GM23338 (cell line): ENCODE measurements around the gene OPN1LW. TPM values are rescaled to one million over a fixed set of nuclear protein-coding genes. Genes with fewer than 3 reads are reported as not detected.

Source experiments
- ATAC-seq: fragments of 200-7000 bp; cut with Tn5 transposase; 3 replicates; pipeline ENCODE4 v1.9.1; 2020
- DNase-seq: peaks from one replicate; pipeline ENCODE4 v3.0.0-alpha.2; 2015; ENCODE audit warnings: low spot score
- H2AFZ ChIP-seq: fragments of 200-600 bp; sonication (generic); 2 replicates; pipeline ENCODE4 v1.8.0; 2016; ENCODE audit warnings: antibody characterized with exemption, mild to moderate bottlenecking, moderate library complexity
- H3F3A ChIP-seq: fragments of 200-600 bp; sonication (generic); replicated peaks from 2 replicates; pipeline ENCODE4 v1.8.0; 2017; ENCODE audit warnings: antibody characterized with exemption, mixed run types, low read depth
- H3K27ac ChIP-seq: fragments of 200-600 bp; sonication (generic); 2 replicates; pipeline ENCODE4 v1.6.1; 2016; ENCODE audit warnings: low read depth
- H3K27me3 ChIP-seq: fragments of 200-600 bp; sonication (generic); 2 replicates; pipeline ENCODE4 v1.8.0; 2016; ENCODE audit warnings: mild to moderate bottlenecking, mixed run types, moderate library complexity; ENCODE audit not compliant: insufficient read depth
- H3K36me3 ChIP-seq: fragments of 200-600 bp; sonication (generic); 2 replicates; pipeline ENCODE4 v1.8.0; 2016; ENCODE audit warnings: mild to moderate bottlenecking; ENCODE audit not compliant: insufficient read depth
- H3K4me1 ChIP-seq: fragments of 200-600 bp; sonication (generic); 2 replicates; pipeline ENCODE4 v1.8.0; 2016; ENCODE audit warnings: mild to moderate bottlenecking, moderate library complexity; ENCODE audit not compliant: insufficient read depth
- H3K4me2 ChIP-seq: fragments of 200-600 bp; sonication (generic); 2 replicates; pipeline ENCODE4 v1.7.1; 2017; ENCODE audit warnings: mixed run types
- H3K4me3 ChIP-seq: fragments of 200-600 bp; sonication (generic); 2 replicates; pipeline ENCODE4 v1.6.1; 2016; ENCODE audit warnings: mixed run types
- H3K79me2 ChIP-seq: fragments of 200-600 bp; sonication (generic); replicated peaks from 2 replicates; pipeline ENCODE4 v1.8.0; 2017; ENCODE audit warnings: mild to moderate bottlenecking; ENCODE audit not compliant: insufficient read depth
- H3K9me2 ChIP-seq: fragments of 200-600 bp; sonication (generic); 2 replicates; pipeline ENCODE4 v1.8.0; 2017; ENCODE audit not compliant: insufficient read depth
- H4K20me1 ChIP-seq: fragments of 200-600 bp; sonication (generic); replicated peaks from 2 replicates; pipeline ENCODE4 v1.8.0; 2017; ENCODE audit warnings: mild to moderate bottlenecking; ENCODE audit not compliant: insufficient read depth
- H3K27ac Mint-ChIP-seq: 2 replicates; pipeline ENCODE4 v1.8.0; 2020; ENCODE audit warnings: inconsistent platforms, mild to moderate bottlenecking, moderate library complexity, mixed read lengths
- H3K27me3 Mint-ChIP-seq: 3 replicates; pipeline ENCODE4 v1.8.0; 2022; ENCODE audit warnings: low read depth, mild to moderate bottlenecking, moderate library complexity, mixed read lengths, inconsistent platforms; ENCODE audit not compliant: insufficient read depth, poor library complexity
- H3K36me3 Mint-ChIP-seq: 3 replicates; pipeline ENCODE4 v1.8.0; 2021; ENCODE audit warnings: low read depth, mild to moderate bottlenecking, inconsistent platforms, moderate library complexity, mixed read lengths
- H3K4me1 Mint-ChIP-seq: 3 replicates; pipeline ENCODE4 v1.8.0; 2020; ENCODE audit warnings: mild to moderate bottlenecking, inconsistent platforms, mixed read lengths
- H3K4me3 Mint-ChIP-seq: 3 replicates; pipeline ENCODE4 v1.8.0; 2021; ENCODE audit warnings: moderate library complexity, mild to moderate bottlenecking, inconsistent platforms, mixed read lengths
- H3K9me3 Mint-ChIP-seq: 3 replicates; pipeline ENCODE4 v1.8.0; 2020; ENCODE audit warnings: moderate library complexity, mild to moderate bottlenecking, inconsistent platforms, mixed read lengths
- CREB1 ChIP-seq: fragments of 250-450 bp; sonication (Bioruptor Pico); IDR thresholded peaks from 2 replicates; pipeline ENCODE4 v1.5.0; 2020; ENCODE audit warnings: low read depth, mild to moderate bottlenecking, moderate library complexity
- CTCF ChIP-seq, 2 experiments: fragments of 200-600 bp in 1 of 2; sonication (generic) in 1 of 2; conservative IDR thresholded peaks; 2 replicates each; pipeline versions ENCODE4 v1.5.1 to v1.6.1; 2016 to 2017; ENCODE audit warnings: antibody characterized with exemption in 2 of 2, low read depth in 2 of 2, mild to moderate bottlenecking in 2 of 2, moderate library complexity in 1 of 2
- EZH2 ChIP-seq: fragments of 200-600 bp; sonication (generic); IDR thresholded peaks from one replicate; pipeline ENCODE4 v1.8.0; 2017; ENCODE audit warnings: antibody characterized with exemption, mild to moderate bottlenecking, low read depth; ENCODE audit not compliant: unreplicated experiment
- JUNB ChIP-seq: IDR thresholded peaks from one replicate; pipeline ENCODE4 v1.6.1; 2016; ENCODE audit warnings: antibody characterized with exemption; ENCODE audit not compliant: unreplicated experiment
- NANOG ChIP-seq: IDR thresholded peaks from 2 replicates; pipeline ENCODE4 v1.6.1; 2016; ENCODE audit warnings: antibody characterized with exemption, borderline replicate concordance
- ZNF462 ChIP-seq: fragments of 250-450 bp; sonication (Bioruptor Pico); IDR thresholded peaks from 2 replicates; pipeline ENCODE4 v1.5.0; 2020; ENCODE audit warnings: mild to moderate bottlenecking, moderate library complexity
- polyA plus RNA-seq: library from polyadenylated mRNA; unstranded; fragments of >200 nt; fragmentation: Nextera tagmentation; extraction: Ambion mirVana; gene quantifications from 2 replicates; pipeline ENCODE4 v1.2.1, GENCODE V29; 2016
- total RNA-seq: library from RNA; depleted of rRNA; stranded (reverse); fragments of >200 nt; shearing (Covaris generic); gene quantifications from 2 replicates; pipeline ENCODE4 v1.2.3, GENCODE V29; 2014
- TF ChIP-seq, protein P1 (sequence below): IDR thresholded peaks from 2 replicates; pipeline ENCODE4 v1.6.1; 2016; ENCODE audit warnings: antibody characterized with exemption

OPN1LW gene
- total and polyA plus RNA-seq, 2 experiments from 2014 or later = not detected

GRCh38 chrX:154114652-154115051 lies 29.4 kb upstream of the OPN1LW start:
- Histone ChIP-seq H3K4me1 (no peaks in the 10 kb centered on the region), H3F3A (no peaks in the 10 kb centered on the region), H3K36me3 (no peaks in the 10 kb centered on the region), H4K20me1 (no peaks in the 10 kb centered on the region), H3K27ac (no peak overlapping the region), H3K79me2 (no peaks in the 10 kb centered on the region), H3K4me3 (no peak overlapping the region), H3K27me3 (no peaks in the 10 kb centered on the region), H3K4me2 (no peak overlapping the region), H3K9me2 (no peaks in the 10 kb centered on the region), H2AFZ (no peak overlapping the region)
- Mint-ChIP-seq H3K9me3 (no peaks in the 10 kb centered on the region; the same call in 2 of the 3 replicates), H3K4me3 (no peak overlapping the region), H3K4me1 (peaks cover 4% of the 10 kb centered on the region; the same call in 2 of the 3 replicates), H3K27ac (no peak overlapping the region), H3K36me3 (no peaks in the 10 kb centered on the region), H3K27me3 (no peaks in the 10 kb centered on the region)
- no peak for DNase-seq
- TF ChIP-seq EZH2 = no peak
- no peak for TF ChIP-seq ZNF462 (CRISPR knock-in tag)
- TF ChIP-seq NANOG = no peak
- no peak for TF ChIP-seq CREB1 (CRISPR knock-in tag)
- TF ChIP-seq CTCF (conservative IDR thresholded peaks at IDR 0.05; ENCODE audit: low read depth in 2 of 2) = no peak
- TF ChIP-seq, protein P1, sequence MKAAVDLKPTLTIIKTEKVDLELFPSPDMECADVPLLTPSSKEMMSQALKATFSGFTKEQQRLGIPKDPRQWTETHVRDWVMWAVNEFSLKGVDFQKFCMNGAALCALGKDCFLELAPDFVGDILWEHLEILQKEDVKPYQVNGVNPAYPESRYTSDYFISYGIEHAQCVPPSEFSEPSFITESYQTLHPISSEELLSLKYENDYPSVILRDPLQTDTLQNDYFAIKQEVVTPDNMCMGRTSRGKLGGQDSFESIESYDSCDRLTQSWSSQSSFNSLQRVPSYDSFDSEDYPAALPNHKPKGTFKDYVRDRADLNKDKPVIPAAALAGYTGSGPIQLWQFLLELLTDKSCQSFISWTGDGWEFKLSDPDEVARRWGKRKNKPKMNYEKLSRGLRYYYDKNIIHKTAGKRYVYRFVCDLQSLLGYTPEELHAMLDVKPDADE = no peak
- TF ChIP-seq JUNB = no peak
- no peak for ATAC-seq
